Breast epithelium (tissue), 3 donors: Measurements from ENCODE around the gene TNFAIP8.

Experiments
- POLR2A ChIP-seq: fragments of 450-650 bp; IDR thresholded peaks from one replicate; pipeline ENCODE4 v1.6.1; 2016; ENCODE audit warnings: antibody characterized with exemption, mild to moderate bottlenecking, moderate library complexity
- POLR2AphosphoS5 ChIP-seq, 3 donors: sonication (generic); formaldehyde crosslinking; IDR thresholded peaks; one replicate each; pipeline ENCODE4 v1.6.1; 2017; ENCODE audit warnings: antibody characterized with exemption in 3 of 3
- TF ChIP-seq, protein P1 (sequence below), 3 donors: fragments of 450-650 bp; IDR thresholded peaks; one replicate each; pipeline ENCODE4 v1.5.1; 2016 to 2017; ENCODE audit warnings: antibody characterized with exemption in 3 of 3, mild to moderate bottlenecking in 3 of 3, moderate library complexity in 3 of 3

DNA sequence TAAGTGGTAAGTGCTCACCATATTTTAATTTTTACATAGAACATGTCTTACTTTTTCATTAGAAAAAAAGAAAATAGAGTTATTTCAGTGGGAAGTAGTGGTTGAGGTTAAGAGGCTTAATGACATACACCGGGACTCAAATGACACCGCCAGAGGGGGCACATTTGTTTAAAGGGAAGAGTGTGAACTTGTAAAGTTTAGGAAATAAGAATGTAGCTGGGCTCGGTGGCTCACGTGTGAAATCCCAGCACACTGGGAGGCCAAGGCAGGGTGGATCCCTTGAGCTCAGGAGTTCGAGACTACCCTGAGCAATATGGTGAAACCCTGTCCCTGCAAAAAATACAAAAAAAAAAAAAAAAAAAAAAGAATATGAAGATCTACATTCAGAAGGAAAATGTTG, 43.4 kb upstream of the TNFAIP8 start:
- TF ChIP-seq, protein P1, sequence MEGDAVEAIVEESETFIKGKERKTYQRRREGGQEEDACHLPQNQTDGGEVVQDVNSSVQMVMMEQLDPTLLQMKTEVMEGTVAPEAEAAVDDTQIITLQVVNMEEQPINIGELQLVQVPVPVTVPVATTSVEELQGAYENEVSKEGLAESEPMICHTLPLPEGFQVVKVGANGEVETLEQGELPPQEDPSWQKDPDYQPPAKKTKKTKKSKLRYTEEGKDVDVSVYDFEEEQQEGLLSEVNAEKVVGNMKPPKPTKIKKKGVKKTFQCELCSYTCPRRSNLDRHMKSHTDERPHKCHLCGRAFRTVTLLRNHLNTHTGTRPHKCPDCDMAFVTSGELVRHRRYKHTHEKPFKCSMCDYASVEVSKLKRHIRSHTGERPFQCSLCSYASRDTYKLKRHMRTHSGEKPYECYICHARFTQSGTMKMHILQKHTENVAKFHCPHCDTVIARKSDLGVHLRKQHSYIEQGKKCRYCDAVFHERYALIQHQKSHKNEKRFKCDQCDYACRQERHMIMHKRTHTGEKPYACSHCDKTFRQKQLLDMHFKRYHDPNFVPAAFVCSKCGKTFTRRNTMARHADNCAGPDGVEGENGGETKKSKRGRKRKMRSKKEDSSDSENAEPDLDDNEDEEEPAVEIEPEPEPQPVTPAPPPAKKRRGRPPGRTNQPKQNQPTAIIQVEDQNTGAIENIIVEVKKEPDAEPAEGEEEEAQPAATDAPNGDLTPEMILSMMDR (IDR thresholded peaks at IDR 0.05), result no peak
- TF ChIP-seq POLR2A (no peak), POLR2AphosphoS5 (IDR thresholded peaks at IDR 0.05) (no peak)
